ENCODE measurements around the gene SPATC1L.

SPATC1L gene

DNA sequence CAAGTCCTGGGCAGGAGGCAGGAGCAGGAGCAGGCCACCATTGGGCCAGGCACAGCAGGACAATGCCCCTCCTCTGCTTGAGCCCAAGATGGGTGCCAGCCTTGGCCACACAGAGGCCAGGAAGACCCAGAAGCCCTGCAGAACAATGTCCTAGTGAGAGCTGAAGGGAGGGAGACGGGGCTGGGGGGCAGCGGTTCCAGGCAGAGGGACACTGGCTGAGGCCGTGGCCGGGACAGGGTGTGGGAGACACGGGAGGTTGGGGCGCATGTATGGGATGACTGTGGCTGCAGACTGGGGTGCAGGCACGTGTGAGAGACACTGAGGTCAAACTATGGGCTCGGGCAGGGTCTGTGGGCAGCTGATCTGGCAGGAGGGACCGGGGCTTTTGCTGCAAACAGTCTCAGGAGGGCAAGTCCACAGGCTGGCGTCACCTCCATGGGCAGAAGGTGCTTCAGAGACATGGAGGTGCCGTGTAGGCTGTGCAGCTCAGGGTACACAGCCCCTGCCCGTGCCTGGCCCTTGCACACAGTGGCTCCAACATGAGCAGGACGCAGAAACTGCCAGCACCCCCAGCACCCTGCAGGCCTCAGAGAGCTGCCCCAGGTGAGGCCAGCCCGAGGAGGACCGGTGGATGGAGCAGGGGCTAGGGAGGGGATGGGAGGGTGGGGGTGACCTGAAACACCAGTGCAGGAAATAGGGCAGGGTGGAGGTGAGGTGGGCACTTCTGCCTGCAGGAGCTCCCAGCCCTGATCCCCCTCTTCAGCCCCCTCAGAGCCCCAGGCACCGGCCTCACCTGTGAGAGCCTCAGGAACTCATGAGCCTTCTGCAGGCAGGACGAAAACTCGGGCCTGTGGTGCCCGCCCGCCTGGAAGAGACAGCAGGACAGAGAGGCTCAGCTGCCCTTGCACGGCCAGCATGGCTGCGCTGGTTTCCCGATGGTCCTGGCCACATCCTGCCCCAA, 24.8 kb upstream of the SPATC1L start:
- TF ChIP-seq, protein P1, sequence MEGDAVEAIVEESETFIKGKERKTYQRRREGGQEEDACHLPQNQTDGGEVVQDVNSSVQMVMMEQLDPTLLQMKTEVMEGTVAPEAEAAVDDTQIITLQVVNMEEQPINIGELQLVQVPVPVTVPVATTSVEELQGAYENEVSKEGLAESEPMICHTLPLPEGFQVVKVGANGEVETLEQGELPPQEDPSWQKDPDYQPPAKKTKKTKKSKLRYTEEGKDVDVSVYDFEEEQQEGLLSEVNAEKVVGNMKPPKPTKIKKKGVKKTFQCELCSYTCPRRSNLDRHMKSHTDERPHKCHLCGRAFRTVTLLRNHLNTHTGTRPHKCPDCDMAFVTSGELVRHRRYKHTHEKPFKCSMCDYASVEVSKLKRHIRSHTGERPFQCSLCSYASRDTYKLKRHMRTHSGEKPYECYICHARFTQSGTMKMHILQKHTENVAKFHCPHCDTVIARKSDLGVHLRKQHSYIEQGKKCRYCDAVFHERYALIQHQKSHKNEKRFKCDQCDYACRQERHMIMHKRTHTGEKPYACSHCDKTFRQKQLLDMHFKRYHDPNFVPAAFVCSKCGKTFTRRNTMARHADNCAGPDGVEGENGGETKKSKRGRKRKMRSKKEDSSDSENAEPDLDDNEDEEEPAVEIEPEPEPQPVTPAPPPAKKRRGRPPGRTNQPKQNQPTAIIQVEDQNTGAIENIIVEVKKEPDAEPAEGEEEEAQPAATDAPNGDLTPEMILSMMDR (conservative IDR thresholded peaks at IDR 0.05; ENCODE audit: low read depth, low read length): no peak
- H3K4me3 ChIP-seq (ENCODE audit: low read length): no peak overlapping the region
- no peak for DNase-seq (ENCODE audit: low read depth)

DNA sequence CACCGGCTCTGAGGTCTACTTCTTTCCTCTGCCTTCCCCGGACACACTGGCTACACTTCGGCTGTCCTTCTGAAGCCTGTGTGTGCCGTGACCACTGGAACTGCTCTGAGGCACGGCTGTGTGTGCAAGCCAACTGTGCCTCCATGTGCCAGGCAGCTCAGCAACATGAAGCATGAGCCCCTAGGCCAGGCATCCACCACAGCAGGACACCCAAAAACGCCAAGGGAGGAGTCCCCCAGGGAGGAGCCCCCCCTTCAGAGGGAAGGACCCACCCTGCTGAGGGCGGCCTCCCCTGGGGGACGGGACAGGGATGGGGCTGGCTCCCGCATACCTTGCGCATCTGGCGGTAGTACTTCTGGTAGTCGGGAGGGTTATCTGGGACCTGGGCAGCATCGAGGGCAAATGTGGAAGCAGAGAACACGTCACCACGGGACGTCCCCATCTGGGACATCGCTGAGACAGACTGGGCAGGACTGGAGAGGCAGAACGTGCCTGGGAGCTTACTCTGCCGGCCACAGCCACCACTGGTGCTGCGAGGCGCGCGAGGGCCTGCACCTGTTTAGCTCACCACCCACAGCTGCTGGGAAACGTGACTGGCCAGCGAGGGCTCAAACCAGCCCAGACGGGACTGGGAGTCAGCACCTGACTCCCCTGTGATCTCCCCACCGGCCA, 23.8 kb upstream of the SPATC1L start:
- TF ChIP-seq, protein P1 (conservative IDR thresholded peaks at IDR 0.05; ENCODE audit: low read depth, low read length): no peak
- no peak overlapping the region for H3K4me3 ChIP-seq (ENCODE audit: low read length)
- DNase-seq (ENCODE audit: low read depth): no peak

DNA sequence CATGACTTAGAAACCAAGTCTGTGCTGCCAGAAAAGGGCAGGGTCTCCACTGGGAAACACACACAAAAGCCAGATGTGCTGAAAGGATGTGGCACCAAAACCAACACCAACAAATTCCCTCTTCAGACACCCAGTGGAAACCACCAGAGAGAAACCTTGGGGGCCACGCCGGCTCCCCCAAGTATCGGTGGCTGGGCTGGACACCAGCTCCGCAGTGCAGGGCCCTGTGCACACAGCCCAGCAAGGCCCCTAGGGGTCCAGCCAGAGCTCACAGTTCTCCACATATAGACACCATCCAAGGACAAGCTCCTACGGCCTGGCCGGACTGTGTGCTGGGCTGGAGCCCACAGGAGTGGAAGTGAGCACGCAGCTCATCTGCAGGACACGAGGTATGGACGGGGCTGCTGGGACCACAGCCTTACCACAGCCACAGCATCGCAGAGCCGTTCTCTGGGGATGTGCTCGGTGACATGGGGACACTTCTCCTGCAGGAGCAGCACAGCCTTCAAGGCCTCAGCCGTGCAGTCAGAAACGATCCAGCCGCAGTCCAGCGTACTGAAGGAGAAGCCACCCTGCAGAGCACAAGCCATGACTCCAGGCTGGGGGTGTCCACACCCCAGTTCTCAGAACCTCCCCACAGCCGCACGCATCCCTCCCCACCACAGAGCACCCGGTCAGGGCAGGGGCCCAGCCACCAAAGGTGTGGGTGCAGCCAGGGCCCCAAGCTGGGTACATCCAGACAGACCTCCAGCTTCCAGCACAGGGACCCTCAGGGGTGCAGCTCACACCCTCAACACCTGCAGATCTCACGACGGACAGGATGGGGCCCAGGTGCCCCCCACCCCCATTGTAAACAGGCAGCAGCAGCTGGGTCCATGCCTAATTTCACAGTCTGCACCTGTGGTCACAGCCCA, 23.0 kb upstream of the SPATC1L start:
- no peak overlapping the region for H3K4me3 ChIP-seq (ENCODE audit: low read length)
- TF ChIP-seq, protein P1 (conservative IDR thresholded peaks at IDR 0.05; ENCODE audit: low read depth, low read length): no peak
- no peak for DNase-seq (ENCODE audit: low read depth)

DNA sequence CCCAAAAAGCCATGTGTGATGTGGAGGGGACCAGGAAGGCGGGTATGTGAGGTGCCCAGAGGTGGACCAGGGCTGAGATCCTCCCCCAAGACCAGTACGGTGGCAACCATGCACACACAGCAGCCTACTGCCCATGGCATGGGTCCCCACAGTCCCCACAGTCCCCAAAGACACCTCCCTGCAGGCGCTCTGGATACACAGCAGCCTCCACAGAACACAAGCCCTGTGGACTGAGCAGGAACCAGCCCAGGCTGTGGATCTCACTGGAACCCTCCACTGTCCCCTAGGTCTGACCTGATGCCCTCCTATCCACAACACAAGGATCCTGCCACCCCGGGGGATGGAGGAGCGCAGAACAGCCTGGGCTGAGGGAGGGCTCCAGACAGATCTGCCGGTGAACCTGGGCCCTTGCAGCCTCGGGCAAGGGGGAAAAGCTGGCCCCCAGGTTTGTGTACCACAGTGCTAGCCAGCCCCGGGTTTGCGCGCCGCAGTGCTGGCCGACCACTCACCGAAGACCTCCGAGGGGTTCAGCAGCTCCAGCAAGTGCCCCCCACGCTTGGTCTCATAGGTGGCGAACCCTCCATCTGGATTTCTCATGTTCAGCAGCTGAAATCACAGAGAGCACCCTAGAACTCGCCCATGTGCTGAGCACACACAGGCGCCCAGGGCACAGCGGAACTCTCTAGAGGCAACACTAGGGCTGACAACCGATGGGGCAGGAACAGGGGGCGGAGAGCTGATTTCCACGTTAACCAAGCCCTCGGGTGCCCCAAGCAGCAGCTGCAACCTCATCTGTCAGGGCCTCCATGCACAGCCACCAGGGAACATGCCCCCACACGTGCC, 22.1 kb upstream of the SPATC1L start:
- no peak for DNase-seq (ENCODE audit: low read depth)
- TF ChIP-seq, protein P1 (conservative IDR thresholded peaks at IDR 0.05; ENCODE audit: low read depth, low read length): no peak
- no peak overlapping the region for H3K4me3 ChIP-seq (ENCODE audit: low read length)

DNA sequence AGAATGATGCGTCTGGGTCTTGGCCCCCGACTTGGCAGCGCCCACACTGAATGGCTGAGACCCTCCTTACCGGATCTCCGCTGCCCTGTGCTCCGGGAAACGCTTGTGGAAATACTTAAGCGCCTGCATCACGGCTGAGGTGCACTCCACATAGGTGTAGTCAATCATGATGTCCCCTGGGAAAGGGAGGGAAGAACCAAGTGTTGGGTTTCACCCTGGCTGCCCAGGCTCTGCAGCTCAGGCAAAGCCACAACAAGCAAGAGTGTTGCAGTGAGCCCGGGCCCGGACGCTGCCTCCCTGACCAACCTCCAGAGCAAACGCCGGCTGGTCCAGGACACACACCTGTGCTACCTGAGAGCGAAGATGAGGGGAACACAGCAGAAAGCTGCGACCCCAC, 21.5 kb upstream of the SPATC1L start:
- TF ChIP-seq, protein P1 (conservative IDR thresholded peaks at IDR 0.05; ENCODE audit: low read depth, low read length): no peak
- DNase-seq (ENCODE audit: low read depth): no peak

DNA sequence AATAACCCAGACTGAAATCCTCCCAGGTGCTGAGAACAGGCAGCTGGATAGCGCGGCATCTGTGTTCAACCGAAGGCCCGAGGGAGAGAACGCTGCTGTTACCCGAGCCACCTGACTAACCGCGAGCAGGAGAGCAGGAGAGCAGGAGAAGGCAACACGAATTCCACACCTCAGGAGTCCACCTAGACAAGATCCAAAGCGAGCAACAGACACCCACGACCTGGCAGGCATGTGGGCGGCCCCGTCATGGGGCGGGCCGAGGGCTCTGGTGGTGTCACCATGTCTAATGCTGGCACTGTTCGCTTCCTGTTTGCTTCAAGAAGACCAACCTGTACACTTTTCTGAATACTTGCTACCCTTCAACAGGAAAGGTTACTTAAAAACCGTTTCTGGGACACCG, 20.9 kb upstream of the SPATC1L start:
- H3K4me3 ChIP-seq (ENCODE audit: low read length): no peak overlapping the region
- DNase-seq (ENCODE audit: low read depth): no peak
- TF ChIP-seq, protein P1 (conservative IDR thresholded peaks at IDR 0.05; ENCODE audit: low read depth, low read length): no peak

More for the DNA sequence above, 21.5 kb upstream of the SPATC1L start:
- no peak overlapping the region for H3K4me3 ChIP-seq (ENCODE audit: low read length)

Measured in retinal pigment epithelial cell (primary cell).